CD4-positive, alpha-beta T cell treated with Interleukin-2 at 100 ng/mL for 4 hours (primary cell): ENCODE data around the gene FANCC.

Source experiments
- DNase-seq: peaks from one replicate; pipeline ENCODE4 v3.0.0-alpha.2; 2020; ENCODE audit warnings: low spot score

FANCC gene

GRCh38 chr9:95189251-95190098 is 128.0 kb downstream of the FANCC start:
- peak; percentile 3 for DNase-seq

- DNase-seq: no peak
Measured at GRCh38 chr9:95188459-95188858, 129.1 kb downstream of the FANCC start.

- DNase-seq: no peak
Measured at GRCh38 chr9:95185956-95186355, 131.6 kb downstream of the FANCC start.

- no peak for DNase-seq
Measured at GRCh38 chr9:95182854-95183563, 134.5 kb downstream of the FANCC start.

DNA sequence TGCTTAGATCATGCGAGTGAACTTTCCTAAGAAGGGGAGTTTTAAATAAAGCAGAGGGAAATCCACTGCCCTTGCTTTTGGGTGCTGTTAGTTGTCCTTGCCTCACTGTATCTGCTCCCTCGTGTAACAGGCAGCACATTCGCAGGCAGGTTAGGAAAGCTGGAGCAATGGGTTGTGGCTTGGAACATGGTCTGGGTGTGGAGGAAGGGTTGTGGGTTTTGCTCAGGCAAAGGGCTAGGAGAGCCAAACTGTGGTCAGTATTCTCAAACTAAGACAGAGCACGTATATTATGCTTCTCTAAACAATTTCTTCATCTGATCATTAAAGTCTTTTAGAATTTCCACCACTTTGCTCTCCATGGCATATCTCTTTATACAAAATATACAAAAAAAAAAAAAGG is 135.7 kb downstream of the FANCC start:
- no peak for DNase-seq

GRCh38 chr9:95181226-95181818 is 136.2 kb downstream of the FANCC start:
- DNase-seq: peak; percentile 27

DNA sequence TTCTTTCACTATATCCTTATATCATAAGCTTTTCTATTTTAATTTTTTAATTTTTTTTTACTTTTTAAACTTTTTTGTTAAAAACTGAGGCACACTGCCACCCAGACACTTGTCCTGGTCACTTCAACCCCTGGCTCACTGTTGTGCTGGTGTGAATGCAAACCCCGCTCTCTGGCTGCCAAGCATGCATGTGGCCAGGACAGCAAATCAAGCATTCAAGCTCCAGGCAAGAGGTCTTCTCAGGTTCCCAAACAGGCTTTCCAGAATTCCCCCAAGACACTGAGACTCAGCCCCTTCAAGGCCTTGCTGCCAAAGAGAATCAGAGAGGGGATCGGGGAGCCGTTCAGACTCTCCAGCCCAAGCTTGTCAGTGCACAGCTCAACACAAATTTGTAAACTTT is 139.9 kb downstream of the FANCC start:
- DNase-seq: no peak

DNA sequence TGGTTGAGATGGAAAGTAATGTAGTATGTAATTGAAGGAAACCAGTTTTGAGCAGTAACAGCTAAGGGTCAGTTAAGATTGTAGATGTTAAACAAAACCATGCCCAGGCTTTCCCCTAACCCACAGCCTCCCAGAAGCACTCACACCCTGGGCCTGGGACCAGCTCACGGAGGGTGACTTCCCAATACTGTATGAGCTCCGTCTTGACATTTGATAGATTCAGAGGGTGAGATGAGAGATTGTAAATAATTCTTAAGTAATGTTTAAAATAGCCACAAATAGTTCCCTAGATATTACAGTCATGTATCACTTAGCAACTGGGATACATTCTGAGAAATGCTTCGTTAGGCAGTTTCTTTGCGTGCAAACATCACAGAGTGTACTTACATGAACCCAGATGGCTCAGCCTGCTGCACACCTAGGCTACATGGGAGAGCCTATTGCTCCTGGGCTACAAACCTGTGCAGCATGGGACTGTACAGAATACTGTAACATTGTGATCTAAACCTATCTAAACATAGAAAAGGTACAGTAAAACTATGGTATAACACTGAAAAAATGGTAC is 140.7 kb downstream of the FANCC start:
- DNase-seq: no peak

DNA sequence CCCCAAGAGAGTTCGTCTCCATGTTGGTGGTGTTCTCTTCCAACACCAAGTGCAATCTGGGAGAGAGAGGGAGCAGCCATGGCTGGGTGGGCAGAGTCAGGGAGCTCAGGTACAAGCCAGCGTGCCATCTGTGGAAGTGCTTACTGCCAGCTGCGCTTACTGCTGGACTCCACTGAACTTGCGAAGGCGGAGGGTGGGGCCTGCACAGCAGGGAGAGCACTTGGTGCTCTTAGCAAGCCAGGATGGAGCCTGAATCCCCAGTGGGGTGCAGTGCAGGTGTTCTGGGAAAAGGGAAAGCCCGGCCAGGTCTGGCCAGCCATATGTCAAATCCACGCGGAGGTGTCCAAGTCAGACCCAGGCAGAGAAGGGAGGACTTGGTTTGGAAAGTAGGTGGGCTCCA is 142.0 kb downstream of the FANCC start:
- no peak for DNase-seq

DNA sequence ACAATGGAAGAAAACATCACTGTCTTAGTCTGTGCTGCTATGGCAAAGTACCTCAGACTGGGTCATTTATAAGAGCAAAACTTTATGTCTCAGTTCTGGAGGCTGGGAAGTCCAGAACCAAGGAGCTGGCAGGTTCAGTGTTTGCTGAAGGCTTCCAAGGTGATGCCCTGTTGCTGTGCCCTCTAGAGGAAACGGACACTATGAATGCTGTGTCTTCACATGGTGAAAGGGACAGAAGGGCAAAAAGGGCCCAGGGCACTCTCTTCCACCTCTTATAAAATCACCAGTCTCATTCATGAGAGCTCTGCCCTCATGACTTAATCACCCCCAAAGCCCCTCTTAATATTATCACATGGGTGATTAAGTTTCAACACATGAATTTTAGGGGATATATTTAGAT is 143.5 kb downstream of the FANCC start:
- no peak for DNase-seq

- no peak for DNase-seq
Measured at GRCh38 chr9:95171596-95171995, 145.9 kb downstream of the FANCC start.

DNA sequence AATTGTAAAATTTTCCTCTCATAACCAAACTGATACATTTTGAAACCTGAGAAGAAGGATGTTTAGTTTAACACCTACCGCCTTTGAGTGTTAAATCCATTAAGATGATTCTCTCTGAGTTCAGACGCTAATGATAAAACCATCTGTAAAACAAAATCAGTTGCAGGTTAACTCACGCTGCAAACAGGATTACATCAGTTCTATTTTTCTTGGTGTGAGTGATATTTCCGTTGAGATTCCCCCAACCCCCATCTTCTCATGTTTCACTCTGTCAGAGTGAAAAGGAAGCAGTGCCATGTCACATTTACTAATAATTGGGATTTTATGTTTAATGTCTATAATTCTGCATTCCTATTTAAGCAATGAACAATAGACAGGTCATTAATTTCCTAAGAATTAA is 146.5 kb downstream of the FANCC start:
- DNase-seq: no peak

DNA sequence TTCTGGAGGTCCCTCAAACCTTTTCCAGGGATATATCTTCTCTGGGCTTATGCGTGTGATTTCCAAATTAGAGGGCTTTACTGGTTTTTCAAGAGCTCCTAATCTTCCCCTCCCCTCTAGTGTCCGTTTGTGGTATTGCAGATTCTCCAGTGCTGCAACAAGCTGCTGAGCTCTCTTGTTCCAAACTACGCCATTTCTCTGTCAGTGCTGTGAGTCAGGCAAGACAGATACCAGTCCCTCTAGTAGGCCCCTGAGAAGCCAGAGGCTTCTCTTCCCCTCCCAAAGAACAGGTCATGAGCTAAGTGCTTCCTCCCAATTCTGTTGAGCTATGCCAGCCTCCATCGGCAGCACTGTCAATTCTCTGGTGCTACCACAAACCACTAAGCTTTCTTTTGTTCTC is 149.5 kb downstream of the FANCC start:
- DNase-seq: peak; percentile 68

DNA sequence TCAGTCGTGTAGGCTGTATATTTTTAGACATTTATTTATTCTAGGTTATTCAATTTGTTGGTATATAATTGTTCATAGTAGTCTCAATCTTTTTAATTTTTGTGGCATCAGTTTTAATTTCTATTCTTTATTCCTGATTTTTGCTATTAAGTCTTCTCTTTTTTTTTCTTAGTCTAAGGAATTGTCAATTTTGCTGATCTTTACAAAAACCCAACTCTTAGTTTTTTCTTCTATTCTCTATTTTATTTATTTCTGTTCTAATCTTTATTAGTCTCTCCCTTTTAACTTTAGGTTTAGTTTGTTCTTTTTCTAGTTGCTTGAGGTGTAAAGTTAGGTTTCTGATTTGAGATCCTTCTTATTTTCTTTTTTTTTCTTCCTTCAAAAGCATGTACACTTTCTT is 152.5 kb downstream of the FANCC start:
- DNase-seq: no peak

DNA sequence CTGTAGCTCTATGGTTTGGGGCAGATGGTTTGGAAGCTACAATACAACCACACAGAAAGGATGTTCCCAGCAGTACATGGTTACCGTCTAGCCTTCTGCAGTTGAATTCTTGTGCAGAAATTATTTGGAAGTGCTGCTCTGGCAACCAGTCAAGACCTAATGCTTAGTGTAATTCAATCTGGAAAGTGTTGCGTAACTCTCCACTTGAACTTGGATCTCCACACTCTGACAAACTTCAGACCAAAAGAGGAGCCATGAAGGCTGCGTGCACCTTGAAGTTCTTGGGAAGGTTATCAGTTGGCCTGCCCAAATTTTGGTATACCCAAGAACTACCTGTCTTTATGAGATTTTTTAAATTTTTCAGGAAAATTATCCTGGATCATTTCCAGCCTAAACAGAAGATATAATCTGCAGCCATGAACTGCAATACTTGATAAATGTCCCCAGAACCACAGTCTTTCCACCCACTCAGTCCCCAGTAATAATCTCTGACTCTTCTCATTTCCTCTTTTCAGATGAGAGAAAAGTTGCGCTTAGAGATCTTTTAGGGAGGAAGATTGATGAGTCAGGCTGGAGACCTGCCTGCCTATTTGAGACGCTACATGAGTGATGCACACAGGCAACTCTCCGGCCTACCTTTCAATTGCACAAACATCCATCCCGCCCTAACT is 159.9 kb downstream of the FANCC start:
- no peak for DNase-seq

GRCh38 chr9:95156074-95156473 is 161.4 kb downstream of the FANCC start:
- no peak for DNase-seq

DNA sequence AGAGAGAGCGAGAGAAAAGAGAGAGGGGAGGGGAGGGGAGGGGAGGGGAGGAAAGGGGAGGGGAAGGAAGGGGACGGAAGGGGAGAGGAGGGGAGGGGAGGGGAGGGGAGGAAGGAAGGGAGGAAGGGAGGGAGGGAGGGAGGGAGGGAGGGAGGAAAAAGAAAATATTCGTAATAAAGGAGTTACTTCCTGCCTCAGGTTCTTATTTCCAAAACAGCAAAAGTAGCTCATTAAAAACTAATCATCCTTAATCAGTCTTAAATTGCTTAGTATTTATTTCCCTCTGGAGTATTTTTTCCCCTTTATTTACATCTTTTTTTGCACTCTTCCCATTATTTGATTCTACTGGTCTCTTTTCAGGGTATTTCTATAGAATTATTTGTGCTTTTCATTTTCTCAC is 162.3 kb downstream of the FANCC start:
- DNase-seq: no peak

GRCh38 chr9:95150903-95151302 is 166.6 kb downstream of the FANCC start:
- DNase-seq: no peak

DNA sequence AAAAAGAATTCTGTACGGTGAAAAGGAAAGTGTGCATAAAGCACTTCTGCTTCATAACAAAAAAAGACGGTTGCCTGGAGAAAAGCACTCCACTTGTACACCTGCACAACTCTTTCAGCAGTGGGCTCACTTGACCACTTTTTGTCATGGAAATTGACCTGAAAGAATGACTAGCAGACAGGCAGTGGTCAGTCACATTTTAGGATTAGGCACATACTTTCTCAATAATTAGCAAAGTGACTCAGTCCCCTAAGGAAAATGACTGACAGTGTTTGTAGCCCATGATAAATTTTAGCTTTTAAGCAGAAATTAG is 169.3 kb downstream of the FANCC start:
- no peak for DNase-seq

DNA sequence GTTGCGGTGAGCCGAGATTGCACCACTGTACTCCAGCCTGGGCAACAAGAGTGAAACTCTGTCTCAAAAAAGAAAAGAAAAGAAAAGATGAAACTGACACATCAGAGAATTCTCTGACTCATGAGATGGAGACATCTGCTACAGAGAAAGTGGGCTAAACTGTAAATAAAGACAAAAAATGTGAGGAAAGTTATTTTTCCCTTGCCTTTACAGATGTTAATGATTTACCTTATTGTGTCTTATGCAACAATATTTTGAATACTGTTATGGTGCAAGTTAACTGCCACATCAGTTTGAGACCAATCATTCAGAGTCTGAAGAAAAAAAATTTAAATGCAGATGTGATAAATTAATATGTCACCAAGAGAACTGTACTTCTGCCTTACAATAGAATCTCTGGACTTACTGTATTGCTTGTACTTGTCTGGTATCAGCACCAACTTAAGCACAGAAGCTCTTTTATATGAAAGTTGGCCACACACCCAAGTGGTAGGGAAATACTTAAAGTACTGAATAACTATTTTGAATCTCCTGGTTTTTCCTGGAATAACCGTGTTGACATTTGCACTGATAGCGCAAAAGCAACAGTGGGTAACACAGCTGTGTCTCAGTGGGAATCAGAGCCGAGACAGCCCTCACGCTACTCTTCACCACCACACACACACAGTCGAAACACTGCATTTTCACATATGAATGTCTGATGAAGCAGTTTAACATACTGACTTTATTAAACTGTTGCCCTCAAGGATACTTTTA is 169.9 kb downstream of the FANCC start:
- DNase-seq: no peak
